M059J (cell line): ENCODE data around the gene MAPK11. TPM values are rescaled to one million over a fixed set of nuclear protein-coding genes. Genes with fewer than 3 reads are reported as not detected.

Experiments used
- DNase-seq: peaks from one replicate; pipeline ENCODE4 v3.0.0-alpha.2; 2012; ENCODE audit warnings: low read depth
- total RNA-seq: library from RNA; depleted of rRNA; stranded (reverse); fragments of >200 nt; shearing (Covaris generic); gene quantifications from 2 replicates; pipeline ENCODE4 v1.2.3, GENCODE V29; 2014

MAPK11 gene
- total RNA-seq, 1 experiment from 2014 or later = 1.7 TPM

GRCh38 chr22:50294319-50294656 lies 24.1 kb upstream of the MAPK11 start:
- DNase-seq = no peak

GRCh38 chr22:50293441-50294318 lies 23.5 kb upstream of the MAPK11 start:
- peak; percentile 78 for DNase-seq

- no peak for DNase-seq
These were observed 22.7 kb upstream of the MAPK11 start for GRCh38 chr22:50292643-50293440.

GRCh38 chr22:50289942-50290630 lies 19.9 kb upstream of the MAPK11 start:
- no peak for DNase-seq

- DNase-seq = no peak
These were observed 19.2 kb upstream of the MAPK11 start for GRCh38 chr22:50289151-50289941.

- no peak for DNase-seq
These were observed 17.6 kb upstream of the MAPK11 start for GRCh38 chr22:50287731-50288130.

- no peak for DNase-seq
These were observed 16.6 kb upstream of the MAPK11 start for GRCh38 chr22:50286701-50287318.

GRCh38 chr22:50286275-50286674 lies 16.1 kb upstream of the MAPK11 start:
- DNase-seq = no peak

- DNase-seq = no peak
These were observed 15.5 kb upstream of the MAPK11 start for GRCh38 chr22:50285568-50286229.

- no peak for DNase-seq
These were observed 14.3 kb upstream of the MAPK11 start for GRCh38 chr22:50284479-50284878.

GRCh38 chr22:50283821-50284220 lies 13.6 kb upstream of the MAPK11 start:
- no peak for DNase-seq

- peak; percentile 79 for DNase-seq
These were observed 12.4 kb upstream of the MAPK11 start for GRCh38 chr22:50282361-50283155.

- DNase-seq = no peak
These were observed 11.8 kb upstream of the MAPK11 start for GRCh38 chr22:50281957-50282356.

GRCh38 chr22:50281384-50281760 lies 11.2 kb upstream of the MAPK11 start:
- no peak for DNase-seq

GRCh38 chr22:50280708-50281383 lies 10.7 kb upstream of the MAPK11 start:
- no peak for DNase-seq

- DNase-seq = no peak
These were observed 10.0 kb upstream of the MAPK11 start for GRCh38 chr22:50280022-50280707.

- no peak for DNase-seq
These were observed 8.9 kb upstream of the MAPK11 start for GRCh38 chr22:50278956-50279619.

GRCh38 chr22:50278461-50278860 lies 8.3 kb upstream of the MAPK11 start:
- DNase-seq = no peak
